NCI-H146 (cell line): ENCODE measurements around the gene SPATA33.

Source experiments
- DNase-seq: peaks from one replicate; lab custom pipeline; 2025; lab: John Stamatoyannopoulos, UW

The SPATA33 gene

DNA sequence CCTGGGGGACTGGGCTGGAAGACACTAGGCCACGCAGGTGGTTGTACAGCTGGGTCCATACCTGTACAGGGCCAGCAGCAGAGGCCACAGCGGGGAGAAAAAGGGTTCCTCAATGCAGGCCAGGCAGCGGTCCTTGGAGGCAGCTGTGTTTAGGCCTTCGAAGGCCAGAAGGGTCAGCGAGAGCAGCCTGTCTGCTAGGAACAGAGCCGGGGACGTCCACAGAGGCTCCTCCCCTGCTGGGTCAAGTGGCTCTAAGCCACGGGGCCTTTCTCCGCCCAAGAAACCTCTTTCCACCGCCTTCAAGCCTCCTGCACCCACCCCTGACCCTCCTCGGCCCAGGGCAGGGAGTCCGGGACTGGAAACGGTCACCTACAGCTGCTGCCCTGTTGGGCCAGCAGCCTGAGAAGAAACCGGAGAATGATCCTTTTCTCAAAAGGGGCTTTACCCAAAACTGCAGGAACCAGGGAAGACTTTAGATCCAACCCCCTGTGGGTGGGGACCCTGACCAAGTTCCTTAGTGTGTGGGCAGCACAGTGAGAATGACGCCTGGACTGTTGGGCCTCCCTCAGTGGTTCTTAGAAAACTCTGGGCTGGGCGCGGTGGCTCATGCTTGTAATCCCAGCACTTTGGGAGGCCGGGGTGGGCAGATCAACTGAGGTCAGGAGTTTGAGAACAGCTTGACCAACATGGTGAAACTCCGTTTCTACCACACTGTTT is 52.2 kb downstream of the SPATA33 start:
- no peak for DNase-seq

DNA sequence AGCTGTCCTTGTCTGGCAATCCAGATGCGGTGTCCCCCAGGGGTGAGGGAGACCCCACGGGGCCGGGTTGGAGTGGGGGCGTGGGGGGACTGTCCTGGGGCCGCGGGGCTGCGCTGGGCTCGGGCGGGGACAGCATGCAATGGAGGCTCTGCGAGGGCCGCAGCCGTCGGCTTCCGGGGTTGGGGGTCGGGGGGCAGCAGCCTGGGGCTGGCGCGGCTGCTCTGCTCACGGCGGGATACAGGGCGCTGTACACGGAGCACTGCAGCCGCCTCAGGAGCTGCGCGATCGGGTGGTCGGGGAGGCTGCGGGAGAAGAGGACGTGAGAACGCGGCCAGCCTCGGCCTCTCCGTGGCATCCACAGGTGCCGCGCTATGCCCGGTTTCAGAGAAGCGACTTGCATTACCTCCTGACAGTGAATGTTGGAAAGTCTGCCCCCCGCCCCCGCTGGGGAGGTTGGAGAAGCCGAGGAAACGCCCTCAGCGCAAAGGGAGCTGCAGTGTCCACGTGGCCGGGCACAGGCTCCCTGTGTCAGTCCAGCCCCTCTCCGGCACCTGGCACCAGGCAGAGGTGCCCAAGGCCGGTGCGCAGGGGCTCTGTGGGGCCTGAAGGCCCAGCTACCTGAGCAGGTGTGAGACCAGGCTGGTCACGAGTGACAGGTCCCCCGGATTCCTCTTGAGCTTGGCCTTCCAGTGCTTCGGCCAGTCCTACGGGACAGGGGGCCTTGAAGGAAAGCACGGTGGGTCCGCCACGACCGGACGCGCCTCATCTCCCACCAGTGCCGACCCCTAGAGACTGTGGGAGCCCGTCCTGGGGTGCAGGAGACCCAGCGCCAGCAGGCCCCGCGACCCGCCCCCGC is 53.3 kb downstream of the SPATA33 start:
- no peak for DNase-seq

DNA sequence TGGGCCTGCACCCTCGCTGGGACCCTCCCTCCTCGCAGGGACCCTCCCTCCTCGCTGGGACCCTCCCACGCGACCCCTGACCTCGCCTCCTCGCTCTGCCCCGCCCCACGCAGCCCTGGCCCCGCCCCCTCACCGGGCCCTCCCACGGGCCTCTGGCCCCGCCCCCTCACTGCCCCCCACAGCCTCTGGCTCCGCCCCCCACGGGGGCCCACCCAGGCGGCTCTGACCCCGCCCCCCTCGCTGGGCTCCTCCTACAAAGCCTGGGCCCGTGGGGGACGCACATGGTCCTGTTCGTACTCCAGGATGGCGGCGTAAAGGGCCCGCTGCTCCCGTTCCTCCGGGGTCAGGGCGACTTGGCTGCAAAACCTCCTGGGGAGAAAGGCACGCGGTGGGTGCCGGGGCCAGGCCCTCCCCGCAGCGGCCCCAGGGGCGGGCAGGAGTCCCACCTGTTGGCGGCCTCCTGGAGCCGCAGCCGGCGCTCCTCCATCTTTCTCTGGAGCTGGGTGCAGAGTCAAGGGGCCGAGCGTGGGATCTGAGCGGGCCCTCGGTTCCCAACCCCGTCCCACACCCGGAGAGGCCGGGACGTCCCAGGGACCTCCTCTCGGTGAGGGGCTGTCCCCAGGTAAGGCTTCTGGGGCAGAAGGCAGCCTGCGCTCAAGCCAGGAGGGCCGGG is 54.1 kb downstream of the SPATA33 start:
- peak; percentile 59 for DNase-seq

DNA sequence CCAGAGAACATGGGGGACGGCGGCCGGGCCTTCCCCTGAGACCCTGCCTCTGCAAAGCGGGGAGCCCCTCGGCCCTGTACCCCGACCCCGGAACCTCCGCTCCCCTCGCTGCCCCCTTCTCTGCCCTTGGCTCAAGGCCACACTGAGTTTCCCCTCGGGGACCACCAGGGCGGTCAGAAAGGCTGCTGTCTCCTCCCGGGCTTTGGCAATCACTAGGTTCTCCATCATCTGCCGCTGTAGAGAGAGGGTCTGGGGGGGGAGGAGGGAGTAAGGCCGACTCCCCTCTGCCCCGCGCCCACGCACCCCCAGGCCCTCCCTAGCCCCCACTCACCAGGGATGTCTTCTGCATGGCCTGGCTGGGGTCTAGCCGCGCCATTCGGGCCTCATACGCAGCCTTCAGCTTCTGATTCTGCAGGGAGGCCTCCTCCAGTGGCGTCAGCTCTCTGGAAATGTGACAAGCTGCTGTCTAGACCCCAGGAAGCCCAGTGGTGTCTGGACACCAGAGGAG is 54.7 kb downstream of the SPATA33 start:
- DNase-seq = no peak

DNA sequence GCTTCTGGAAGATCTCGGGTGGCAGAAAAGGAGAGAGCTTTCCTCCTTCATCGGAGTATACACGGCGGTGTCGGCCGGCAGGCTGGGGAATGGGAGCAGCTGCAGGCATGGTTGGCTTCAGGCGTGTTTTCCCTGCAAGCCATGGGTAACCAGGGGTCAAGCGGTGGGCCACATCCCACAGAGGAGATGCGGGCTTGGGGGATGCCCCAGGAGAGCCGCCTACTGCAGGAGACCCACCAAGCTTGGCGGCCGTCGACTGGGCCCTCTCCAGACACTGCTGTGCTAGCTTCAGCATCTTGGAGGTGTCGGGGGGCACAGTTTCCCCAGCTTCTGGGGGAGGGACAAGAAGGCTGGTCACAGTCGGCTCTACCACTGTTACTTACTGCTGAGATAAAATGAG is 58.9 kb downstream of the SPATA33 start:
- no peak for DNase-seq

DNA sequence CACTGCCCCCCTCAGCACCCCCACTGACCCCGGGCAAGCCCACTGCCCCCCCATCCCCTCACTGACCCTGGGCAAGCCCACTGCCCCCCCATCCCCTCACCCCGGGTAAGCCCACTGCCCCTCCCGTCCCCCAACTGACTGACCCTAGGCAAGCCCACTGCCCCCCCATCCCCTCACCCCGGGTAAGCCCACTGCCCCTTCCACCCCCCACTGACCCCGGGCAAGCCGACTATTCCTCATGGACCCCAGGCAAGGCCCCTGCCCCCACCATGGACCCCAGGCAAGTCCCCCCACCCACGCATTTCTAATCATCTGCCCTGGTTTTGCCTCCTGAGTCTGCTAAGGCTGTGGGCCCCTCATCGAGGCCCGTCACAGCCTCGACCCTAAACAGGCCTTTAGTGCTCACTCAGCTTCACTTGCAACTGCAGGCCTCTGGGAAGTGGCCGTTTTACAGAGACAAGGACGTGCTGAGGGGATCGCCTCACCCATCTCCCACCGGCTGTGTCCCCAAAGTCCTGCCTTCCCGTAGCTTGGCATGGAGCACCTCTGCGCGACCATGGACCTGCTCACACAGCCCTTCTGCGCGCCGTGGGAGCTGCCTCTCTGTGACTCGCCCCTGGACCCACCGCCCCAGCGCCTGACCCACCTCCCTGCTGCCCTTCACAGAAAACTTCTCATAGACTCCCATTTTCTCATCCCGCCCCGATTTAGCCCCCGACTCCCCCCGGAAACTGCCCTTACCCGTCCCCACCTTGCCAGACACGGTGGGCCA is 59.5 kb downstream of the SPATA33 start:
- DNase-seq = no peak

DNA sequence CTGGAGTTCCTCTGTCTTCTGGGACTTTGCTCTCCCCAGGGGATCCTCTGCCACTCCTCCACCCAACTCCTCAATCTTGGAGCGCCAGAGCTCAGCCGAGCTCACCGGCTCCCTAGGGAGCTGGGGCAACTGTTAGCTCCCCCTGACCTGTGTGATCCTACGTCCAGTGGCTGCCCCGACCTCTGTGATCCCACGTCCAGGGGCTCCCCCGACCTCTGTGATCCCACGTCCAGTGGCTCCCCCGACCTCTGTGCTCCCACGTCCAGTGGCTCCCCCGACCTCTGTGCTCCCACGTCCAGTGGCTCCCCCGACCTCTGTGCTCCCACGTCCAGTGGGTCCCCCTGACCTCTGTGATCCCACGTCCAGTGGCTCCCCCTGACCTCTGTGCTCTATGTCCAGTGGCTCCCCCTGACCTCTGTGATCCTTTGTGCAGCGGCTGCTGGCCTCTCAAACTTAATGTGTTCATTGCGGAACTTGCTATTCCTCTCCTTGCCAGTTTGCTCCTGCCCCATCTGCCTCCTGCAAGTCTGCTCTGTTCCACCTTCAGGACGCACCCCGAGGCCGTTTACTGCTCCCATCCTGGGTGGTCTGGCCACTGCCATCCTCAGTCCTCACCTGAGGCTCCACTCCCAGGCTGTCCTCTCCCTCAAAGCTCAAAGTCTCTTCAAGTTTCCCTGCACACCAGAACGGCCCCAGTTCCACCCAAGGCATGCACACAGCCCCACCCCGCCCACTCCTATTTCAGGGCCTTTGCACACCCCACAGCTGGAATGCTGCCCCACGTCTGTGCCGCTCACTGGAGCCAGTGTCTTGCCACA is 60.3 kb downstream of the SPATA33 start:
- no peak for DNase-seq
